Measurements from ENCODE around the gene CAPZA1. TPM values are rescaled to one million over a fixed set of nuclear protein-coding genes. Genes with fewer than 3 reads are reported as not detected.

Gene CAPZA1
- total RNA-seq, 1 experiment from 2014 or later: 265 TPM

GRCh38 chr1:112700290-112701226, 80.9 kb downstream of the CAPZA1 start:
- DNase-seq (ENCODE audit: low read depth): peak; percentile 93

GRCh38 chr1:112701227-112702066, 81.8 kb downstream of the CAPZA1 start:
- DNase-seq (ENCODE audit: low read depth): no peak

GRCh38 chr1:112702067-112702395, 82.4 kb downstream of the CAPZA1 start:
- no peak for DNase-seq (ENCODE audit: low read depth)

GRCh38 chr1:112702420-112703261, 83.0 kb downstream of the CAPZA1 start:
- DNase-seq (ENCODE audit: low read depth): no peak

- no peak for DNase-seq (ENCODE audit: low read depth)
Measured at GRCh38 chr1:112703706-112704105, 84.1 kb downstream of the CAPZA1 start.

GRCh38 chr1:112704391-112704933, 84.8 kb downstream of the CAPZA1 start:
- DNase-seq (ENCODE audit: low read depth): no peak

GRCh38 chr1:112704934-112705627, 85.4 kb downstream of the CAPZA1 start:
- peak; percentile 99 for DNase-seq (ENCODE audit: low read depth)

GRCh38 chr1:112706505-112707220, 87.0 kb downstream of the CAPZA1 start, which contains the start of gene RHOC:
RHOC (minus strand) TSS chr1:112707127; CDS start chr1:112703799, 3,328 bp downstream.
- peak; percentile 75 for DNase-seq (ENCODE audit: low read depth)

GRCh38 chr1:112707221-112708001, 87.8 kb downstream of the CAPZA1 start:
- DNase-seq (ENCODE audit: low read depth): peak; percentile 88

- DNase-seq (ENCODE audit: low read depth): no peak
Measured at GRCh38 chr1:112708002-112708448, 88.4 kb downstream of the CAPZA1 start.

- no peak for DNase-seq (ENCODE audit: low read depth)
Measured at GRCh38 chr1:112708489-112708888, 88.9 kb downstream of the CAPZA1 start.

GRCh38 chr1:112710159-112710558, 90.5 kb downstream of the CAPZA1 start:
- no peak for DNase-seq (ENCODE audit: low read depth)

GRCh38 chr1:112710586-112710985, 91.0 kb downstream of the CAPZA1 start:
- no peak for DNase-seq (ENCODE audit: low read depth)

GRCh38 chr1:112711041-112711440, 91.4 kb downstream of the CAPZA1 start:
- DNase-seq (ENCODE audit: low read depth): no peak

- no peak for DNase-seq (ENCODE audit: low read depth)
Measured at GRCh38 chr1:112711670-112712069, 92.0 kb downstream of the CAPZA1 start.

- no peak for DNase-seq (ENCODE audit: low read depth)
Measured at GRCh38 chr1:112712191-112712590, 92.6 kb downstream of the CAPZA1 start.

GRCh38 chr1:112712701-112713128, 93.1 kb downstream of the CAPZA1 start:
- DNase-seq (ENCODE audit: low read depth): no peak

GRCh38 chr1:112713466-112714312, 94.1 kb downstream of the CAPZA1 start:
- DNase-seq (ENCODE audit: low read depth): no peak

Data from RPMI7951 (cell line).